Brain microvascular endothelial cell (primary cell): Measurements from ENCODE around the gene SDK1.

Experiments used
- DNase-seq: peaks from one replicate; pipeline ENCODE4 v3.0.0-alpha.2; 2020
- H3K27ac ChIP-seq: fragments of 250-450 bp; sonication (Bioruptor Pico); 2 replicates; pipeline ENCODE4 v1.5.1; 2020; ENCODE audit warnings: mild to moderate bottlenecking, moderate library complexity
- H3K27me3 ChIP-seq: fragments of 250-450 bp; sonication (Bioruptor Pico); replicated peaks from 2 replicates; pipeline ENCODE4 v1.5.1; 2020; ENCODE audit warnings: mild to moderate bottlenecking
- H3K36me3 ChIP-seq: fragments of 250-450 bp; sonication (Bioruptor Pico); replicated peaks from 2 replicates; pipeline ENCODE4 v1.5.1; 2020; ENCODE audit warnings: mild to moderate bottlenecking
- H3K4me3 ChIP-seq: 2 replicates; pipeline ENCODE4 v1.5.1; 2011; ENCODE audit warnings: low read depth, mild to moderate bottlenecking, control low read depth, low read length, moderate library complexity
- in situ Hi-C: cut with HindIII; loops from 2 replicates; pipeline ENCODE4 v1.10.0; 2017; ENCODE audit warnings: low sequenced_read_pairs, low pct_ligation_motif_present
- TF ChIP-seq, protein P1 (sequence below): IDR thresholded peaks from 2 replicates; pipeline ENCODE4 v1.5.1; 2011; ENCODE audit warnings: low read depth, mild to moderate bottlenecking, moderate library complexity, low read length, control low read depth, inconsistent platforms; ENCODE audit errors: missing control alignments

SDK1 gene

DNA sequence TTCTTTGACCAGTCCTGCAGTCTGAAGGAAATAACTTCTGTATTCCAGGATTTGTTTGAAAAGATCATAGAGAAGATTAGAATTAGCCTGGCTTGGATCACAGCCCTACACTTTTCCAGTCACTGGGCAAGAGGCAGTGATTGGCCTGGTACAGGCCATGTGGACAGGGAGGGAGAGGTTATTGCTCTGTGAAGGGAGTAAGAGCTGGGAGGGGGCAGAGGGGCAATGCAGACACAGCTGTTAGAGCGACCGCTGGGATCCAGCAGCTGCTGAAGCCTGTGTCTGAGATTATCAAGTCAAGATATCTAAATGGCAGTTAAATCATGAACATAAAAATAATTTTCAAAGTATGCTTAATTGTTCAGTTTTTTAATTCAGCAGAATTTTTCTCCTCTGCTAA lies 257.3 kb downstream of the SDK1 start:
- TF ChIP-seq, protein P1, sequence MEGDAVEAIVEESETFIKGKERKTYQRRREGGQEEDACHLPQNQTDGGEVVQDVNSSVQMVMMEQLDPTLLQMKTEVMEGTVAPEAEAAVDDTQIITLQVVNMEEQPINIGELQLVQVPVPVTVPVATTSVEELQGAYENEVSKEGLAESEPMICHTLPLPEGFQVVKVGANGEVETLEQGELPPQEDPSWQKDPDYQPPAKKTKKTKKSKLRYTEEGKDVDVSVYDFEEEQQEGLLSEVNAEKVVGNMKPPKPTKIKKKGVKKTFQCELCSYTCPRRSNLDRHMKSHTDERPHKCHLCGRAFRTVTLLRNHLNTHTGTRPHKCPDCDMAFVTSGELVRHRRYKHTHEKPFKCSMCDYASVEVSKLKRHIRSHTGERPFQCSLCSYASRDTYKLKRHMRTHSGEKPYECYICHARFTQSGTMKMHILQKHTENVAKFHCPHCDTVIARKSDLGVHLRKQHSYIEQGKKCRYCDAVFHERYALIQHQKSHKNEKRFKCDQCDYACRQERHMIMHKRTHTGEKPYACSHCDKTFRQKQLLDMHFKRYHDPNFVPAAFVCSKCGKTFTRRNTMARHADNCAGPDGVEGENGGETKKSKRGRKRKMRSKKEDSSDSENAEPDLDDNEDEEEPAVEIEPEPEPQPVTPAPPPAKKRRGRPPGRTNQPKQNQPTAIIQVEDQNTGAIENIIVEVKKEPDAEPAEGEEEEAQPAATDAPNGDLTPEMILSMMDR: no peak

DNA sequence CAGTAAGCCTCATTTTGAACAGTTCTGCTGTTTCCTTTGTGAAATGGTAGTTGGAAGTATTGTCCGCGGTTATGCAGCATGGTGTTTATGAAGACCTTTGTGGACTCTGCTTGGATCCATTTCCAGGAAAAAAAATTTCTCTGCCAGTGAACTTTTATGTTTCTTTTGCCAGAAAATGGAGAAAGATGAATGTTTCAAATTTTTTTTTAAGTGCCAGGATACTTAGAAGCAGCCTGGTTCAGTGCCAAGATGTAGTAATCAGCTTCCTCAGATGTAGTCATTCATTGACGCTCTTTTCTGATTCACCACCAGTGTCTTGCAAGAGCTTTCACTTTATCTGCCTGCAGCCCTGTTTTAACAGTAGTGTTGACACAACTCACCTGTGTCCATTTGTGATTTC lies 258.2 kb downstream of the SDK1 start:
- Histone ChIP-seq H3K27ac (no peak overlapping the region), H3K27me3 (no peaks in the 10 kb centered on the region), H3K36me3 (no peaks in the 10 kb centered on the region), H3K4me3 (no peak overlapping the region)
- in situ Hi-C loops: no loop called here
- TF ChIP-seq, protein P1: no peak
- peak; percentile 85 for DNase-seq

More for the DNA sequence above, 257.3 kb downstream of the SDK1 start:
- Histone ChIP-seq H3K4me3 (no peak overlapping the region), H3K27ac (no peak overlapping the region), H3K27me3 (no peaks in the 10 kb centered on the region), H3K36me3 (no peaks in the 10 kb centered on the region)
- in situ Hi-C loops: no loop called here
- DNase-seq: no peak

DNA sequence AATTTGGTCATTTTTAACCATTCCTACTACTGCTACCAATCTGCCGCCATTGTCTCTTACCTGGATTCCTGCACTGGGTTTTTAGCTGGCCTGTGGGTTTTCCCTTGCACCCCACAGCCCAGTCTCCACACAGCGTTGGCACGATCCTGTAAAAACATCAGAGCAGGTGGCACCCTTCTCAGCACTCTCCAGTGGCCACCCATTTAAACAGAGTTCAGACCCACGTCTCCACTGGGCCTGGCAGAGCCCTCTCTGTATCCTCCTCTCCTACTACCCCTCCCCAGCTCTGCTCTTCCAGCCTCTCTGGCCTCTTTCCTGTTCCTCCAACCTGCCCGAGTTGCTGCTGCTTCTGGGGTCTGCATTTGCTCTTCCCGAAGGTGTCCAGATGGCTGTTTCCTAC lies 259.4 kb downstream of the SDK1 start:
- H3K4me3 ChIP-seq: no peak overlapping the region
- no peaks in the 10 kb centered on the region for H3K27me3 ChIP-seq
- H3K27ac ChIP-seq: no peak overlapping the region
- no peak for DNase-seq
- TF ChIP-seq, protein P1: no peak
- no peaks in the 10 kb centered on the region for H3K36me3 ChIP-seq
- in situ Hi-C loops: no loop called here

DNA sequence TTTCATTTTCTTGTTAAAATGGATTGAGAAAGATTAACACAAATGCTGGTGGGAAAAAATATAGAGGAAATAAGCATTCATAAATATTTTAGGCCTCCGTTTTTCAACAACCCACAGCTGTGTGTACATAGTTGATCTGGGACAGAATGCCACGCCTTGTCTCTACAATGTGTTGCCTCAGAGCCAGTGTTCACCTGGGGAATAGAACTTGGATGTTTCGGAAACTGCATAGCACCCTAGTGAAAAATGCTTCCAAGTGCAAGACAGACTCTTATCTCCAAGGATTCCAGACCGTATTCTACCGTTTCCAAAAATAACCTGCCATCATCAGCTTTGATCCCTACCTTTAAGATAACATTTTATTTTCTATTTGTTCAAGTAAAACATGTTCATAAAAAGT lies 260.9 kb downstream of the SDK1 start:
- Histone ChIP-seq H3K36me3 (no peaks in the 10 kb centered on the region), H3K27me3 (no peaks in the 10 kb centered on the region), H3K4me3 (no peak overlapping the region), H3K27ac (no peak overlapping the region)
- DNase-seq: no peak
- TF ChIP-seq, protein P1: no peak
- in situ Hi-C loops: no loop called here

DNA sequence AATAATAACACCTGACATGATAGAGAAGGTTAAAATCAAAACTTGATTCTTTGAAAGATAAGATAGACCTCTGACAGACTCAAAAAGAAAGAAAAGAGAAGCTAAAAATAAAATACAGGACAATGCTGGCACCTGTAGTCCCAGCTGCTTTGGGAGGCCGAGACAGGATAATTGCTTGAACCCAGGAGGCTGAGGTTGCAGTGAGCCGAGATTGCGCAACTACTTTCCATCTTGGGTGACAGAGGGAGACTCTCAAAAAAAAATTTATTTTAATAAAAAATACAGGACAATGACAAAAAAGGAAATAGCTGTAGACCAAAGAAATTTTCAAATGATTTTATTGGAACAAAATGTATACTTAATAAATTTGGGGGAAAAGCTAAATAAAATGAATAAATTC lies 263.2 kb downstream of the SDK1 start:
- TF ChIP-seq, protein P1: no peak
- in situ Hi-C loops: no loop called here
- Histone ChIP-seq H3K27me3 (no peaks in the 10 kb centered on the region), H3K27ac (no peak overlapping the region), H3K4me3 (no peak overlapping the region), H3K36me3 (no peaks in the 10 kb centered on the region)
- no peak for DNase-seq

DNA sequence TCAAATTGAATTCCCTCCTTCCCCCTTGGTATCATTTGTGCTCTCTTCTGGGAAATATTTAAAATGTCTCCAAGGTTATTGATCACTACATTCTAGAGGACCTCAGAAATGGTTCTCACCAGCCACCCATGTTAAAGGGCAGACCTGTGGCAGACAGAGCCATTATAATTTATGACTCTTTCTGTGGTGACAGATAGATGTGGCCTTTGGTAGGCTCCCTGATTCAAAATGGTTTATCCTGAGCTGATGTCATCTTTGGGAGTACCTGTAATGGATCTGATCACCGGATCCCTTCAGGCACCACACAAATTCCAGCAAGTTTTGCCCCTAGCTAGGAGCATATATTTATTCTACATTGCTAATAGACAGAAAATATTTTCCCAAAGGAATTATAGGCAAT lies 267.5 kb downstream of the SDK1 start:
- no peak overlapping the region for H3K4me3 ChIP-seq
- H3K27ac ChIP-seq: no peak overlapping the region
- TF ChIP-seq, protein P1: no peak
- in situ Hi-C loops: no loop called here
- no peak for DNase-seq
- no peaks in the 10 kb centered on the region for H3K36me3 ChIP-seq
- H3K27me3 ChIP-seq: no peaks in the 10 kb centered on the region
